ENCODE results near the gene DCLRE1B. TPM values are rescaled to one million over a fixed set of nuclear protein-coding genes. Genes with fewer than 3 reads are reported as not detected.

Gene DCLRE1B
- total RNA-seq, 2 experiments from 2014 or later = 19.1 to 19.3 TPM

- TF ChIP-seq CTCF (IDR thresholded peaks at IDR 0.05) = no peak
- Mint-ChIP-seq H3K4me1 (ENCODE audit: low read depth) (peaks cover 8% of the 10 kb centered on the region), H3K27ac (no peak overlapping the region), H3K9me3 (no peaks in the 10 kb centered on the region), H3K27me3 (no peaks in the 10 kb centered on the region), H3K4me3 (no peak overlapping the region), H3K36me3 (ENCODE audit: low read depth) (peaks cover 17% of the 10 kb centered on the region)
- DNase-seq = no peak
- no peak for ATAC-seq
- intact Hi-C loops (cut with micrococcal nuclease) = no loop called here
- POLR2A ChIA-PET = interaction anchor here (0.6 to 2.4 kb wide), 3 partner anchors 11 to 21 kb away, joined by 3 to 6 read pairs (median 4); no protein-coding TSS in a partner anchor
- CTCF ChIA-PET = interaction anchor here (0.7 to 0.8 kb wide), 2 partner anchors 13 to 56 kb away, joined by 3 to 5 read pairs; partner anchors contain the start of gene AP4B1
These were observed 14.3 kb upstream of the DCLRE1B start for GRCh38 chr1:113890816-113891215.

GRCh38 chr1:113891631-113892220 is 13.4 kb upstream of the DCLRE1B start:
- peaks cover 24% of the 10 kb centered on the region for H3K36me3 Mint-ChIP-seq (ENCODE audit: low read depth)
- intact Hi-C loops (cut with micrococcal nuclease) = no loop called here
- peaks cover 8% of the 10 kb centered on the region for H3K4me1 Mint-ChIP-seq (ENCODE audit: low read depth)
- no peak overlapping the region for H3K4me3 Mint-ChIP-seq
- H3K27me3 Mint-ChIP-seq = no peaks in the 10 kb centered on the region
- CTCF ChIA-PET = interaction anchor here (0.7 to 1.2 kb wide), 3 partner anchors 12 to 58 kb away, joined by 3 to 5 read pairs (median 3); partner anchors contain the start of gene AP4B1
- H3K27ac Mint-ChIP-seq = no peak overlapping the region
- no peak for TF ChIP-seq CTCF (IDR thresholded peaks at IDR 0.05)
- POLR2A ChIA-PET = interaction anchor here (1.2 to 2.4 kb wide), 3 partner anchors 10 to 13 kb away, joined by 3 to 6 read pairs (median 5); no protein-coding TSS in a partner anchor
- no peaks in the 10 kb centered on the region for H3K9me3 Mint-ChIP-seq
- DNase-seq (no peak), ATAC-seq (no peak)

- H3K9me3 Mint-ChIP-seq = no peaks in the 10 kb centered on the region
- ATAC-seq (no peak), DNase-seq (no peak)
- intact Hi-C loops (cut with micrococcal nuclease) = no loop called here
- no peak overlapping the region for H3K4me3 Mint-ChIP-seq
- no peak for TF ChIP-seq CTCF (IDR thresholded peaks at IDR 0.05)
- peaks cover 37% of the 10 kb centered on the region for H3K36me3 Mint-ChIP-seq (ENCODE audit: low read depth)
- ChIA-PET POLR2A (interaction anchor here (1.1 to 1.4 kb wide), 2 partner anchors 11 to 32 kb away, joined by 3 to 5 read pairs; no protein-coding TSS in a partner anchor), CTCF (interaction anchor here (1.1 to 1.4 kb wide), 2 partner anchors 9 to 11 kb away, joined by 3 to 4 read pairs; no protein-coding TSS in a partner anchor)
- H3K4me1 Mint-ChIP-seq (ENCODE audit: low read depth) = peaks cover 10% of the 10 kb centered on the region
- no peaks in the 10 kb centered on the region for H3K27me3 Mint-ChIP-seq
- H3K27ac Mint-ChIP-seq = no peak overlapping the region
These were observed 11.9 kb upstream of the DCLRE1B start for GRCh38 chr1:113893267-113893666.

GRCh38 chr1:113895098-113895497 is 10.0 kb upstream of the DCLRE1B start:
- no peak for ATAC-seq
- Mint-ChIP-seq H3K27me3 (no peaks in the 10 kb centered on the region), H3K36me3 (ENCODE audit: low read depth) (peaks cover 46% of the 10 kb centered on the region), H3K27ac (no peak overlapping the region), H3K9me3 (no peaks in the 10 kb centered on the region), H3K4me1 (ENCODE audit: low read depth) (peaks cover 23% of the 10 kb centered on the region), H3K4me3 (no peak overlapping the region)
- intact Hi-C loops (cut with micrococcal nuclease) = no loop called here
- ChIA-PET POLR2A (interaction anchor here (0.7 to 1.3 kb wide), 2 partner anchors 9 to 15 kb away, joined by 5 to 6 read pairs; partner anchors contain the start of gene AP4B1), CTCF (interaction anchor here (1.2 to 1.4 kb wide), 2 partner anchors 9 to 60 kb away, joined by 4 read pairs; partner anchors contain the start of gene AP4B1)
- no peak for DNase-seq
- no peak for TF ChIP-seq CTCF (IDR thresholded peaks at IDR 0.05)

- no peaks in the 10 kb centered on the region for H3K27me3 Mint-ChIP-seq
- ChIA-PET CTCF (interaction anchor here (1.0 to 1.4 kb wide), 4 partner anchors 7 to 61 kb away, joined by 3 to 4 read pairs (median 4); partner anchors contain the start of gene AP4B1), POLR2A (interaction anchor here (1.3 kb wide), 2 partner anchors 8 to 33 kb away, joined by 4 to 6 read pairs; partner anchors contain the start of gene AP4B1)
These were observed 9.2 kb upstream of the DCLRE1B start for GRCh38 chr1:113895961-113896360.

More at GRCh38 chr1:113895961-113896360, 9.2 kb upstream of the DCLRE1B start:
- Mint-ChIP-seq H3K9me3 (no peaks in the 10 kb centered on the region), H3K36me3 (ENCODE audit: low read depth) (peaks cover 50% of the 10 kb centered on the region), H3K4me1 (ENCODE audit: low read depth) (peaks cover 24% of the 10 kb centered on the region), H3K27ac (no peak overlapping the region), H3K4me3 (no peak overlapping the region)
- ATAC-seq (no peak), DNase-seq (no peak)
- intact Hi-C loops (cut with micrococcal nuclease) = no loop called here
- TF ChIP-seq CTCF (IDR thresholded peaks at IDR 0.05) = no peak

All from activated CD8-positive, alpha-beta T cell treated with anti-CD3 and anti-CD28 coated beads for 36 hours (primary cell).